Measurements from ENCODE around the gene ASTN2.

The ASTN2 gene

DNA sequence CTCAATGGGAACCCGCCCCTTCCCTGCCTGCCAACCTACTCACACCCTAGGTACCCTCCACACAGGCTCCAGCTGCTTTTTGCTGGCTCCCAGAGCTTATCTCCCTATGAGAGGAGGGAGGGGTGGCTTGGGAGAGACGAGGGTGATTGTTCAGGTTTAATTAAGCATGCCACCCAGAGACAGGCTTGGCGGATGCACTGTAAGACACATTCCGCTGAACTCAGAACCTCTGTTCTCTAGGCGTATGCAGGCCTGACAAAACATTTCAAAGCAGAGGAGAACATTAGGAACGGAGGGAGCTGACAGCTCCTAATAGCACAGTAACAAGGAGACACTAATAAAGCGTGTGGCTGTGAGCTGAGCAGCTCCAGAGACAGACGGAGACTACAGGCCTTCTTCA lies 647.6 kb downstream of the ASTN2 start:
- no peaks in the 10 kb centered on the region for H3K4me1 ChIP-seq (ENCODE audit: control insufficient read depth, insufficient read depth, low read length)
- H3K27ac ChIP-seq (ENCODE audit: low read depth, low read length): no peak overlapping the region
- no peak overlapping the region for H3K9ac ChIP-seq (ENCODE audit: low read length)

DNA sequence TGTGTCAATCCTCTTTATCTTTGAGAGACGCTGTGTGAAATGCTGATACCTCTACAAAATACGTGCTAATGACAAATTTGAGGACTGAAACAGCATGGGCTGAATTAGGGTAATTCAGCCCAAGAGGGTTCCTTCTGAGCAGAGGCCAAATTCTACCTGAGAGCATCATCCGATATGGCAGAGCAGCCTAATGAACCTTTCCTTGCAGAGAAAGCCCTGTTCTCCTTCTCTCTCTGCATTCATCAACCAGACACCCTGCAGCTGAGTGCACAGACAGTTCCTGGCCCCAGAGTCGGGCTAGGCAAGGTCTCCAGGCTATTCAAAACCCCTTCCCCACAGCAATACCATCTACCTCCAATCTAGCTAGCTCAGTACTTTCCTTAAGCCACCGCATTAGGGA lies 649.8 kb downstream of the ASTN2 start:
- H3K36me3 ChIP-seq (ENCODE audit: control insufficient read depth, insufficient read depth, low read length): no peaks in the 10 kb centered on the region
- H3K4me3 ChIP-seq (ENCODE audit: low read length): no peak overlapping the region

More for the DNA sequence above, 647.6 kb downstream of the ASTN2 start:
- no peaks in the 10 kb centered on the region for H3K36me3 ChIP-seq (ENCODE audit: control insufficient read depth, insufficient read depth, low read length)
- H3K4me3 ChIP-seq (ENCODE audit: low read length): no peak overlapping the region
- H3K27me3 ChIP-seq (ENCODE audit: control insufficient read depth, insufficient read depth, low read length): no peaks in the 10 kb centered on the region

DNA sequence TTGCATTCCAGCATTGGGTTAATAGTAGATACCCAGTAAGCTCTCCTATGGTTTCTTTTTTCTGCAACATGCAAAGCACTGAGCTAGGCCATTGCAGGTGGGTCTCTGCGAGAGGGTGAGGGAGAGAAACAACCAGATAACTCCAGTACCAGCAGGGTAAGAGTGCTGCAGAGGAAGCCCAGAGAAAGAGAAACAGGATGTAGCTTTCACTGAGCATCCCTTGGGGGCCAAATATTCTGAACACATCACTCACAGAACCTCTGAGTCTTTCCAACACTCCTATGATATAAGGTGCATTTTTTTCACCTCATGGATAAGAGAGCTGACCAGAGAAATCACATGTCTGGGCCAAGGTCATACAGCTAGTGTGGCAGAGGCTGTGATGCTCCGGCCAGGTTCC lies 651.1 kb downstream of the ASTN2 start:
- H3K4me1 ChIP-seq (ENCODE audit: control insufficient read depth, insufficient read depth, low read length): no peaks in the 10 kb centered on the region
- no peaks in the 10 kb centered on the region for H3K36me3 ChIP-seq (ENCODE audit: control insufficient read depth, insufficient read depth, low read length)
- no peak overlapping the region for H3K27ac ChIP-seq (ENCODE audit: low read depth, low read length)
- no peaks in the 10 kb centered on the region for H3K27me3 ChIP-seq (ENCODE audit: control insufficient read depth, insufficient read depth, low read length)
- H3K9ac ChIP-seq (ENCODE audit: low read length): no peak overlapping the region
- H3K4me3 ChIP-seq (ENCODE audit: low read length): no peak overlapping the region

More for the DNA sequence above, 649.8 kb downstream of the ASTN2 start:
- H3K27ac ChIP-seq (ENCODE audit: low read depth, low read length): no peak overlapping the region
- H3K9ac ChIP-seq (ENCODE audit: low read length): no peak overlapping the region
- H3K4me1 ChIP-seq (ENCODE audit: control insufficient read depth, insufficient read depth, low read length): no peaks in the 10 kb centered on the region
- H3K27me3 ChIP-seq (ENCODE audit: control insufficient read depth, insufficient read depth, low read length): no peaks in the 10 kb centered on the region

DNA sequence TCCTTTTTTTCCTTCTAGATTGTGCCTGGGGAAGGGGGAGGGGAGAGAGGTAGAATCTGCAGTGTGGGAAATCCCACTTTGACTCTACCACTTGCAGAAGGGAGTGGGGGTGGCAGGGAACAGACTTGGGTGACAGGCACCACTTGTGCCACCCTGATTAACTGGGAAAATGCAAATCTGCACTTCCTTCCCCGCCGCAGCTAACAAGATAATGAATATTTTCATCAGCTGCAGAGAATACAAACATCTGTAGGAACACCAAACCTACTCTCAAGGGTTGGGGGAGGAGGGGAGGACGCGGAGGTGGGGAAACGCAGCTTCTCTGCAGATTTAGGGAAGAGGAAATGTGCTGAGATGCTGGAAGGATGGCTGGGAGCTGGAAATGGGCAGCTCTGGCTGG lies 654.2 kb downstream of the ASTN2 start:
- Histone ChIP-seq H3K9ac (ENCODE audit: low read length) (no peak overlapping the region), H3K27ac (ENCODE audit: low read depth, low read length) (no peak overlapping the region), H3K36me3 (ENCODE audit: control insufficient read depth, insufficient read depth, low read length) (no peaks in the 10 kb centered on the region), H3K4me3 (ENCODE audit: low read length) (no peak overlapping the region), H3K27me3 (ENCODE audit: control insufficient read depth, insufficient read depth, low read length) (no peaks in the 10 kb centered on the region), H3K4me1 (ENCODE audit: control insufficient read depth, insufficient read depth, low read length) (no peaks in the 10 kb centered on the region)

DNA sequence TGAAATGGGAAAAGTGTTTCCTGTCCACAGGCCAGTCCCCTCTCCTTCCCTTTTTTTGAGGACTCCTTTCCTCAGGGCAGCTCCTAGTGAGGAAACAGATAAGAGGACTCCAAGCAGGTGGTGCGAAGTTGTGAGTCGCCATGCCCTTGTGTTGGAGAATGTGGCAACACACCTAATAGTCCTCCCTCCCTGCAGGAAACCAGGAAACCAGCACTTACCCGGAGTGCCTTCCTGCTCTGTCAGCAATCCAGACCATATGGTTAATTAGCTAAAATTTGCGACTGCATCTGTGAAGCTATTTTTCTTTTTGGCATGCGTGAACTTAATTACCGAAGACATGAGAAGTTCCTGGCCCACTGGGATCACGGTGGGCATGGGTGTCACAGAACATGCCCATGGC lies 657.8 kb downstream of the ASTN2 start:
- Histone ChIP-seq H3K36me3 (ENCODE audit: control insufficient read depth, insufficient read depth, low read length) (no peaks in the 10 kb centered on the region), H3K4me3 (ENCODE audit: low read length) (no peak overlapping the region), H3K27ac (ENCODE audit: low read depth, low read length) (no peak overlapping the region), H3K4me1 (ENCODE audit: control insufficient read depth, insufficient read depth, low read length) (no peaks in the 10 kb centered on the region), H3K9ac (ENCODE audit: low read length) (no peak overlapping the region), H3K27me3 (ENCODE audit: control insufficient read depth, insufficient read depth, low read length) (no peaks in the 10 kb centered on the region)

- Histone ChIP-seq H3K4me1 (ENCODE audit: control insufficient read depth, insufficient read depth, low read length) (no peaks in the 10 kb centered on the region), H3K27ac (ENCODE audit: low read depth, low read length) (no peak overlapping the region), H3K36me3 (ENCODE audit: control insufficient read depth, insufficient read depth, low read length) (no peaks in the 10 kb centered on the region), H3K9ac (ENCODE audit: low read length) (no peak overlapping the region), H3K4me3 (ENCODE audit: low read length) (no peak overlapping the region), H3K27me3 (ENCODE audit: control insufficient read depth, insufficient read depth, low read length) (no peaks in the 10 kb centered on the region)
Observed at GRCh38 chr9:116753389-116753788, 661.5 kb downstream of the ASTN2 start.

DNA sequence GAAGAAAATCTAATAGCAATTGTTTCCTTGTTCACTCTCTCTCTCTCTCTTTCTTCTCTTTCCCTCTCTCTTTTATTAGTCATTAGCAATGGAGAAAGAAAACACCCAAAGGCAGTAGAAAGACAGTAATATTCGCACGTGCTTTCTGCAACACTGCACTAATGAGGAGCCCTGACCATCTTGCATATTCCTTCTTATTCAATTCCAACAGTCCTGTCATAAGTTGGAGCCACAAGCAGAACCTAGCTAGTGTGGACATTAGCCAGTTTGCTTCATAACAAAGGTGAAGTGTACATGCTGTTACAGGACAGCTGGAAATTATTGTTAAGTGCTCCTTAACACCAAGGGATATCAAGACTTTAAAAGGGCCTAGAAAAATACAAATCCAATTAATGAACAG lies 664.3 kb downstream of the ASTN2 start:
- H3K27me3 ChIP-seq (ENCODE audit: control insufficient read depth, insufficient read depth, low read length): no peaks in the 10 kb centered on the region
- H3K27ac ChIP-seq (ENCODE audit: low read depth, low read length): no peak overlapping the region
- no peak overlapping the region for H3K9ac ChIP-seq (ENCODE audit: low read length)
- H3K4me3 ChIP-seq (ENCODE audit: low read length): no peak overlapping the region
- H3K4me1 ChIP-seq (ENCODE audit: control insufficient read depth, insufficient read depth, low read length): no peaks in the 10 kb centered on the region
- no peaks in the 10 kb centered on the region for H3K36me3 ChIP-seq (ENCODE audit: control insufficient read depth, insufficient read depth, low read length)

GRCh38 chr9:116749772-116750171 lies 665.1 kb downstream of the ASTN2 start:
- no peaks in the 10 kb centered on the region for H3K36me3 ChIP-seq (ENCODE audit: control insufficient read depth, insufficient read depth, low read length)
- H3K4me3 ChIP-seq (ENCODE audit: low read length): no peak overlapping the region
- no peaks in the 10 kb centered on the region for H3K4me1 ChIP-seq (ENCODE audit: control insufficient read depth, insufficient read depth, low read length)
- H3K27ac ChIP-seq (ENCODE audit: low read depth, low read length): no peak overlapping the region
- H3K9ac ChIP-seq (ENCODE audit: low read length): no peak overlapping the region
- no peaks in the 10 kb centered on the region for H3K27me3 ChIP-seq (ENCODE audit: control insufficient read depth, insufficient read depth, low read length)

DNA sequence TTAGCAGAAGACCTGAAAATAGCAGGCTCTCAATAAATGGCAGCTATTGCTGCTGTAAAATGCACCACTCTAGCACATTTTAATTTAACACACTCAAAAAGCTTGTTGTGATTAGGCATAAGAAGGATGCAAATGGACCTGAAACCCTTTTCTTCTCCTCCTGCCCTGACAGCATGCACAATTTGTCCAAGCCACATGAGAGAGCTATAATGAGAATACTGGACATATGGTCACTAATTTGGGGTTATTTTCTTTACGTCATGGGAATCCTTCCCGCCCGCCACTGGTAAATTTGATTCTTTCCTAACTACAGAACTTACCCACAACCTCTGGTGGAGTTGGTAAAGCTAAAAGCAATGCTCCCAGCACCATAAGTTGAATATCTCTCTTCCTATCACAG lies 665.7 kb downstream of the ASTN2 start:
- H3K4me1 ChIP-seq (ENCODE audit: control insufficient read depth, insufficient read depth, low read length): no peaks in the 10 kb centered on the region
- H3K27me3 ChIP-seq (ENCODE audit: control insufficient read depth, insufficient read depth, low read length): no peaks in the 10 kb centered on the region
- H3K4me3 ChIP-seq (ENCODE audit: low read length): no peak overlapping the region
- H3K36me3 ChIP-seq (ENCODE audit: control insufficient read depth, insufficient read depth, low read length): no peaks in the 10 kb centered on the region
- no peak overlapping the region for H3K27ac ChIP-seq (ENCODE audit: low read depth, low read length)
- H3K9ac ChIP-seq (ENCODE audit: low read length): no peak overlapping the region

- Histone ChIP-seq H3K36me3 (ENCODE audit: control insufficient read depth, insufficient read depth, low read length) (no peaks in the 10 kb centered on the region), H3K4me1 (ENCODE audit: control insufficient read depth, insufficient read depth, low read length) (no peaks in the 10 kb centered on the region), H3K27ac (ENCODE audit: low read depth, low read length) (no peak overlapping the region), H3K4me3 (ENCODE audit: low read length) (no peak overlapping the region), H3K9ac (ENCODE audit: low read length) (no peak overlapping the region), H3K27me3 (ENCODE audit: control insufficient read depth, insufficient read depth, low read length) (no peaks in the 10 kb centered on the region)
Observed at GRCh38 chr9:116741742-116742141, 673.1 kb downstream of the ASTN2 start.

- Histone ChIP-seq H3K9ac (ENCODE audit: low read length) (no peak overlapping the region), H3K27ac (ENCODE audit: low read depth, low read length) (no peak overlapping the region), H3K4me1 (ENCODE audit: control insufficient read depth, insufficient read depth, low read length) (no peaks in the 10 kb centered on the region), H3K36me3 (ENCODE audit: control insufficient read depth, insufficient read depth, low read length) (no peaks in the 10 kb centered on the region), H3K27me3 (ENCODE audit: control insufficient read depth, insufficient read depth, low read length) (no peaks in the 10 kb centered on the region), H3K4me3 (ENCODE audit: low read length) (no peak overlapping the region)
Observed at GRCh38 chr9:116741086-116741740, 673.6 kb downstream of the ASTN2 start.

GRCh38 chr9:116737152-116737546 lies 677.7 kb downstream of the ASTN2 start:
- Histone ChIP-seq H3K4me3 (ENCODE audit: low read length) (no peak overlapping the region), H3K27me3 (ENCODE audit: control insufficient read depth, insufficient read depth, low read length) (no peaks in the 10 kb centered on the region), H3K36me3 (ENCODE audit: control insufficient read depth, insufficient read depth, low read length) (no peaks in the 10 kb centered on the region), H3K4me1 (ENCODE audit: control insufficient read depth, insufficient read depth, low read length) (no peaks in the 10 kb centered on the region), H3K27ac (ENCODE audit: low read depth, low read length) (no peak overlapping the region), H3K9ac (ENCODE audit: low read length) (no peak overlapping the region)

GRCh38 chr9:116736399-116737151 lies 678.3 kb downstream of the ASTN2 start:
- Histone ChIP-seq H3K4me3 (ENCODE audit: low read length) (no peak overlapping the region), H3K36me3 (ENCODE audit: control insufficient read depth, insufficient read depth, low read length) (no peaks in the 10 kb centered on the region), H3K4me1 (ENCODE audit: control insufficient read depth, insufficient read depth, low read length) (no peaks in the 10 kb centered on the region), H3K9ac (ENCODE audit: low read length) (no peak overlapping the region), H3K27ac (ENCODE audit: low read depth, low read length) (no peak overlapping the region), H3K27me3 (ENCODE audit: control insufficient read depth, insufficient read depth, low read length) (no peaks in the 10 kb centered on the region)
